DMS 273 treated with DMSO at 0.1 percent for 48 hours (cell line): Measurements from ENCODE around the gene ATG9A.

Source experiments
- DNase-seq: peaks from one replicate; lab custom pipeline; 2025; lab: John Stamatoyannopoulos, UW

Gene ATG9A

DNA sequence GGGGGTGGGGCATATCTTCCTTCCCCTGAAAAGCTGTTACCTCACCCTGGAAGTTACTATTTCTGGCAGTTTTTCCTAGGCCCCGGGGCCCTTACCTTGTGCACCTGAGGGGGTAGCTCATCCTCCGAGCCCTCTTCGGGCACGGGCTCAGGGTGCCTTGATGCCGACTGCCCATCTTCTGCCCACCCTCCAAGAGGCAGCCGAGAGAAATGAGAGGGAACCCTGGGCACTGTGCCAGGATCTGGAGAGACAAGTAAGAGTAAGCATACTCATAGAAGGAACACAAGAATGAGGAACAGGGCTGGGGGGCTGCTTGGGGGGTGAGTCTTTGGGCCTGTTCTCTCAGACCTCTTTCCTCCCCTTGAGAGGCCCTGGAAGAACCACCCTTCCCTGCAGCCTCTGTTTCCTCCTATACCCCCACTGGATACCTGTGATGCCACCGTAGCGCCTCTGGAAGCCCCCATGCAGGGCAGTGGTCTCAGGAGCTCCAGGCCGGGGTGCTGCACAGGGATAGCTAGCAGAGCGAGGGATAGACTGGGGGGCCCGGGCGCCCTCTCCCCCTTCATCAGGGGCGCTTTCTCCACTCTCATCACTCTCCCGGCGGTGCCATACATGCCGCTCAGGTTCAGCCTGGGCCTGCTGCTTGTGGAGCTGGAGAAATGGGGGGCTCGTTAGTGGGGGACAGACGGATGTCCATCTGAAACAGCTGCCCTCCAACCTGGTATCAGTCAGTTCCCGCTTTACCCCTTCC is 8.6 kb downstream of the ATG9A start:
- DNase-seq = no peak

GRCh38 chr2:219219784-219220532 is 9.5 kb downstream of the ATG9A start:
- DNase-seq = no peak

- peak; percentile 73 for DNase-seq
These were observed 10.4 kb downstream of the ATG9A start, which contains the start of gene ABCB6 for GRCh38 chr2:219218732-219219701. Gene ABCB6, minus strand, starts transcription at chr2:219218958. Its CDS starts 285 bp downstream, at chr2:219218673.

DNA sequence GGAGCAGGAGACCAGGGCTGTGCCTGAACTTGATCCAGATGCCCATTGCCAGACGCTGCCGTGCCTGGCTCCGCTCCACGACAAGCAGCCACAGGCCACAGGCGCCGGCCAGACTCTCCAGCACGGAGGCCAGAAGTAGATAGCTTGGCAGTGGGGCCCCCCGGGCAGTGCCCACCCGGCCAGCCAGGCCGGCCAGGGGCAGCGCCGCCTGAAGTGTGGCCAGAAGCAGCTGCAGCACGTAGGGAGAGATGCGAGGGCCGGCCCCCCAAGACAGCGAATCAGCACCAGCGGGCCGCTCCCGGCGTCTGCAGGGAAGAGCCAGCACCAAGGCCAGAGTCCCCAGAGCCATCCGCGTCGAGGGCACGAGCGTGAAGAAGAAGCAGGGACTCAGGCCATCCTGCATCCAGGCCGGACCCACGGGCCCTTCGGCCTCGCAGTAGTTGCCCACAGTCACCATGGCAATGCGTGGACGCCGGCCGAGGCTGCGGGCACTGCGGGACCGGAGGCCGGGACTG is 11.2 kb downstream of the ATG9A start:
- DNase-seq = peak; percentile 81

DNA sequence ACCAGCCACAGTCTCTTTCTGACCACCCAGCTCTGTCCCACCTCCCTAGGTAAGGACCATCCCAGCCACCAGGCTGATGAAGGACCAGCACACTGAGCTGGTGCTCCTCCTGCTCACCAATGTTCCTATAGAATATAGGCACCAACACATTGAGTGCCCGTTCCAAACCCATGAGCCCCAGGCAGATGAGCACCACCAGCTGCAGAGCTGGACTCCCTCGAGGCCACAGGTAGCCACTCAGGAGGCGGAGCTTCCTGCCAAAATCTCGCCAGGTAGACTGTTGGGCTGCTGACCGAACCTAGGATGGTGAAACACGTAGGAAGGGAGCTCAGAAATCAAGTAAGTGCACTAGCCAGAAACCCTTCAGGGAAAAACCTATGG is 12.9 kb downstream of the ATG9A start:
- no peak for DNase-seq

DNA sequence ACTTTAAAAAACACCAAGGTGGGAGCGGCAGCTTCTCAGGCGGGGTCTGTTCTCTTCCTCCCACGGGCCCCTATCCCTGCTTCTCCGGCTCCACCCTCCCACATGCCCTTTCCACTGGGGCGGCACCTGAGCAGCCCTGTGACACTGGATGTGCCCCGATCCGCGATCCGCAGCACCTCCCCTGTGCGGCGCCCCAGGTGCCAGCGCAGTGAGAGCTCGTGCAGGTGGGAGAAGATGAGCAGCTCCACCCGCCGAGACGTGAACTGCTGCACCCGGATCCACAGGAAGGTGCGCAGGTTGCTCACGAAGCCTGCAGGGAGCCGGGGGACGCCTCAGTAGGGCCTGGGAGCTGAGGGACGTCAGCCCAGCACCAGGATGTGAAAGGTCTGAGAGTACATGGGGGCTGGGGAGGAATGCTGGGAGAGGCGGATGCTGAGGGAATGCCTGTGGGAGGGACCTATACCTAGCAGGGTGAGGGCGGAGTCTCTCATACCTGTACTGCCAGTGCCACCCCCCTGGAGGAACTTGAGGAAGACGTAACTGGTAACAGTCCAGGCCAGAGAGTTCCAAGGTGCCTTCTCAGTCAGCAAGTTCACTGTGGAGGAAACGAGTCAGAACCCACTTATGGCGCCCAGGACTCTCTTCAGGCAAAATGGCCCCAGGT is 13.4 kb downstream of the ATG9A start:
- no peak for DNase-seq

DNA sequence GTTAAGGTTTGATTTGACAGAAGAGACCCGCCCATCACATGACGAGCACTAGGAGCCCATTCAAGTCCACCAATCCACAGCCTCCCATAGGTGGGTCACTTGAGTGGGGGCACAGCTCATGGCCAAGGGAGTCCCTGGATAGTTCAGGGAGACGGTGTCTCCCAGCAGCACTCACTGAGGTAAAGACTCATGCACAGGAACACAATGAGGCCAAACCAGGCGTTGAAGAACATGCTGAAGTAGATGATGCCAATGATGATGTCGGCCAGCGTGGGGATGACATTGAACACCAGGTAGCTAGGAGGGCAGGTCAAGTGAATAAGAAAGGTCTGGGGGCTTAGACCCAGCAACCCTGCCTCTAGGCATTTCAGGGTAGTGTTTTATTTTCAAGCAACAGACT is 14.7 kb downstream of the ATG9A start:
- no peak for DNase-seq

DNA sequence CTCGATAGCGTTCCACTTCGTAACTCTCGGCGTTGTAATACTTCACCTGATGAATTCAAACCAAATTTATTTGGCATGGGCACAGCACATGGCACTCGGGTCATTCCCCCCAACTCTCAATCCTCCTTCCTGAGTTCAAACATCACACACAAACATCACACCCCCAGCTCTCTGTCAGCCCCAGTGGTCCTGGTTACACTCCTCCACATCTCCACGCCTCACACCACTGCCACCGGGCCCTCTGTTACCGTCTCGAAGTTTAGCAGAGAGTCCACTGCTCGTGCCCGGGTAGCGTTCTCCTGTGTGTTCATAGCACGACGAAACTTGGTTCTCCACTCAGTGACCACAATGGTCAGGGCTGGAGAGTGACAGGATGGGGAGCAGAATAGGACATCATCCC is 15.3 kb downstream of the ATG9A start:
- no peak for DNase-seq

- DNase-seq = no peak
These were observed 15.9 kb downstream of the ATG9A start for GRCh38 chr2:219213486-219214071.

DNA sequence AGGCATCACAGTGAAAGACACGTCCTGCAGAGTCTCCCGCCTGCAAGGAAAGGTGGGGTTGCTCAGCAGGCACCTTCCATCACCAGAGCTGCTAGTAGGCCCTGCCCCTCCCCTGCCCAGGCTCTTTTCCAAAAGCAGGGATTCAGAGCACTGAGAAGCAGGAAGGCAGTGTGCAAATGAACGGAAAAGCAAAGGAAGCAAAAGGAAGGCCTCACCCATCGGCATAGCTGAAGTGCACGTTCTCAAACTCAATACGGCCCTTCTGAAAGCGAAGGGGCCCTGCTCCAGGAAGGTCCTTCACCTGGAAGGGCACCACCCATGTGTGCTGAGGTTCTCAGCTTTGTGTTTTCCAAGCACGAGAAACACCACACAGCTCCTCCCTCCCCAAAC is 16.4 kb downstream of the ATG9A start:
- no peak for DNase-seq

DNA sequence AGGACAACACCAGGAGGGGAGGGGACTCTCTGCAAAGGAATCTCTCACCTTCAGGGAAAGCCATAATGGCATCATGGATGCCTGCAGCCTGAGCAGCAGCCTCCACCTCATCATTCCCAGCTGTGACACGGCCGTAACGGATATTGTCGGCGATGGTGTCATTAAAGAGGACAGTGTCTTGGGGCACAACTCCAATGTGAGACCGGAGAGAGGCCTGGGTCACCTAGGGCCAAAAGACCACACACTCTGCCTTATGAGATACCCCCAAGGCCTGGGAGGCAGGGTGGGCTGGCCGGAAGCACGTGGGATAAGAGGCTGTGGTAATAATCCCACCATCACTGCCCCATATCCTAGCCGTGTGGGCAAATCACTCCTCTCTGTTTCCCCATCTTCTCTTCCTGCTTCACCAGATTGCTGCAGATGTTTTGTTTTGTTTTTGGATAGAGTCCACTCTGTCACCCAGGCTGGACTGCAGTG is 18.5 kb downstream of the ATG9A start:
- DNase-seq = no peak

GRCh38 chr2:219210196-219210885 is 19.1 kb downstream of the ATG9A start:
- DNase-seq = no peak

DNA sequence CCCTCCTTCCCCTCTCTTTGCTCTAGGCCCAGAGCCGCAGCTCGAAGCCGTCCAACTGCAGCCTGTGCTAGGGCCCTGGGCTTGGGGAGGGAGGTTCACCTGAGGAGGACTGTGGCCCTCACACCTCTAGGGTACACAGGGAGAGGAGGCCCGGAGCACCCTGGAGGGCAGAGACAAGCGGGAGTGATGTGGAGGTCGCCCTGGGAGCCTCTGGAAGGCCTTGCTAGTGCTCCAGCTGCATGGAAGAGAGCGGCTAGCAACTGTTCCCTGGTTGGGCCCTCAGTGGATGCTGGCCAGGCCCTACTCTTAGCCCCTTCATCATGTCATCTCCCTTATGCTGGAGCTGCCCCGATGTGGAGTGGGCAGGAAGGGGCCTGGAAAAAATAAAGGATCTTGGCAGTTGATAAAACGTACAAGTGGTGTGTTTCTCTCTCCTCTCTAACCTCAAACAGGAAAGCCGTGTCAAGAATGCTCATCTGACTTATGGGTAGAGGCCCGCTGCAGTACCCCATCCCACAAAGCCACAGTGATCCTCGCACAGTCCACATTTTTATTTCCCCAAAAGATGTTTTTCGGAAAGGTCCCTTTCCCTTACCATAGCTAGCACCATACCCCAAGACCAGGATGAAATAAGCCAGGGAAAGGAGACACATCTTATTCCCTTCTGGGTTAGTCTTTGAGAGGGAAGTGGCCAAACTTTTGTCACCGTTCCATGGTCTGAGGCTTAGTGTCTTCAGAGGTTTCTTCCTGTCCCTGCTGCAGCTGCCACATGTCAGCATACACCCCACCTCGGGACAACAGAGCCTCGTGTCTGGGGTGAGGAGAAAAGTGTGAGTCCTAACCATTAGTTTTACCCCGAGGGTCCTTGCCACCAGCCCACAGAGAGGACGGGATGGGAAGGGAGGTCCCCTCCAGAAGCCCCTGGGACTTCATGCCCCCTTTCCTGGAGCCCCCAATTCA is 19.9 kb downstream of the ATG9A start:
- DNase-seq = no peak

- peak; percentile 16 for DNase-seq
These were observed 21.3 kb downstream of the ATG9A start for GRCh38 chr2:219207884-219208740.

DNA sequence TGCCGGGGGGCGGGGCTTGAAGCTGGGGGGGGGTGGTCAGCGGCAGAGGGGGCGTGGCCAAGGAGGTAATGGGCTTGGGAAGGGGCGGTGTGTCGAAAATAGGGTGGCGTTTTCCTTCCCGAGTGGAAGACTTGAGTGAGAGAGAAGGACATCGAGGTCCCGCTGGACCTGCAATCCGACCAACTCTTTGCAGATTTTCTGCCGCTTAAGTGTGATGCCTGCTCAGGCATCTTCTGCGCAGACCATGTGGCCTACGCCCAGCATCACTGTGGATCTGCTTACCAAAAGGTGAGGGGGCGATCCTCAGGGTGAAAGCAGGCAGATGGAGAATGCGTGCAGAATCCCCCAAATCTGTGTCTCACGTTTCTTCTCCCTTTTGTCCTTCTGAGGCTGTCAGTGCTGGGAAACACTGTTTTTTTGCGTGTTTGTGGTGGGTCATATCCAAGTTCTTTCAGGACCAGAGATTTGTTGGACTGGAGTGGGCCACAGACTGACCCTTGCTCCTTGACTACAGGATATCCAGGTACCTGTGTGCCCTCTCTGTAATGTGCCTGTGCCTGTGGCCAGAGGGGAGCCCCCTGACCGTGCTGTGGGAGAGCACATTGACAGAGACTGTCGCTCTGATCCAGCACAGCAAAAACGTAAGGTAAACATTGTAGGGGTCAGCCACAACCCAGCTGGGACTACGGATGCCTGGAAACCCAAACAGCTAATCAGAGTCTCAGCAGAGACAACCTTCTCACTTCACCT is 22.1 kb downstream of the ATG9A start:
- no peak for DNase-seq

- peak; percentile 81 for DNase-seq
These were observed 22.9 kb downstream of the ATG9A start, which contains the start of gene ZFAND2B for GRCh38 chr2:219206328-219207133. Gene ZFAND2B, plus strand, starts transcription at chr2:219206782. Its CDS starts 206 bp downstream, at chr2:219206988.

GRCh38 chr2:219205981-219206327 is 23.5 kb downstream of the ATG9A start:
- DNase-seq = no peak
